DMS114 treated with DMSO at 0.1 percent for 48 hours (cell line): ENCODE data around the gene BTRC.
A peak's percentile ranks its signal among the peaks of the same experiment; 100 is the strongest.
"Not testable (repeated sequence)": the region's sequence is repeated elsewhere in the genome, so short reads cannot be mapped to it uniquely, and the experiment has no call there.

ENCODE experiments used
- DNase-seq: peaks from one replicate; lab custom pipeline; 2025; ENCODE audit not compliant: unreplicated experiment; lab: John Stamatoyannopoulos, UW

Gene BTRC

GRCh38 chr10:101577121-101577871 is 223.3 kb downstream of the BTRC start:
- no peak for DNase-seq

- DNase-seq, result no peak
These were observed 224.2 kb downstream of the BTRC start for GRCh38 chr10:101578192-101578591.

DNA sequence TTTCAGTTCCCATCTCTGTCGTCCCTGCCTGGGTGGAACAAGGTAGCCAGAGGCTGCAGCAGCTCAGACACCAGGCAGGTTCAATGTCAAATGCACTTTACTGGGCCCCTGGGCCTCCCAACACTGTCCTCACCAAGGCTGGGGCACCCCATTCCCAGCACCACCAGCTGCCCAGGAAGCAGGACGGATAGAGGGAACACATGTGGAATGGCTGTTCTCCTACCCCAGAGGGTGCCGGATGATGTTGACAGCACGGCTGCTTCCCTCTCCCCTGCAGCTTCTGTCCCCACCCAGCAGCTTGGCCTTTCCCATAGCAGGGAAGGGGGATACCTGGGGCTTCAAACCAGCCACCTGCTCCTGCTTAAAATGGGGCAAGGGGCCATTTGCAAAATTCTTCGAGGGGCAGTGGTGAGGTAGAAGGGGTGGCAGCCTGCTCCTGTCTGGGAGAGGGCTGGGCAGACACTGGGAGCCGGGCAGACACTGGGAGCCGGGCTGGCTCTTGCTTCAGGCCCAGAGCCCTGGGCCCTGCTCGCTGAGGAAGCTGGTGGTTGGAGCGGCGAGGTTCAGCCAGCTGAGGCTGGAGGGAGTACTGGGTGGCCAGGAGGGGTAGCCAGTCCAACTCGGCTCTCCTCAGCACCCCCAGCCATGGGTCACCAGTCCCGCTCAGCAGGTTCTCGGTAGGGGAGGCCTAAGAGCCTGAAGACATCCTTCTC is 225.0 kb downstream of the BTRC start:
- DNase-seq, result no peak

DNA sequence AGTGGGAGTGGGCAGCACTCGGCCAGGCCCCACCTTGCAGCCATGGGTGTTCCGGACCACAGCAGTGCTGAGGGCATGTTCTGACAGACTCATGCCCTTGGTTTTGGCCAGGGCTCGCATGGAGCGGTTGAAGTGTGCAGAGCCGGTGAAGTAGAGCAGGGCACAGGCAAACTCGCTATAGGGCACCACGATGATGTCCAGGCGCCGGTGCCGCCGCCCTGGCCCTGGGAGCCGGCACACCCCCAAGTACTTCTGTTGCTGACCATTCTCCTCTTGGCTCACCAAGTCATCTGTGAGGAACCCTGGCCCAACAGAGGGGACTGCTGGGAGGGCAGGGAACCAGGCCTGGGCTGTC is 225.5 kb downstream of the BTRC start:
- no peak for DNase-seq

- DNase-seq, result no peak
These were observed 226.8 kb downstream of the BTRC start for GRCh38 chr10:101580486-101581399.

DNA sequence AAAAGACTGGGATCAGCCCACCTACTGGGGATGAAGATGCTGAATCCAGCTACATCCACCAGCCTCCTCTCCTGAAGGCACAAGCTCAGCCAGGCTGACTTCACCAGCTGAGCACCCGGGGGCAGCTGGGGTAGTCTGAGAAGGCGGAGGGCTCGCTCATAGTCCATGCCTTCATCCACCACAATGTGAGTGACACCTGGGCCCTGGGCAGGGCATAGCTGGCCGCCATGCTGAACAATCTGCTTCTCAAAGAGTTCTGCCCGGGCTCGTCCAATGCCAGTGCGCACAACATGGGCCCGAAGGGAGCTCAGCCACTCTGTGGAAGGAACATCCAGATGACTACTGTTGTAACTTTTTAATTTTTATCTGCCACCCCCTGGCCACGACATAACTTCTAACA is 231.9 kb downstream of the BTRC start:
- DNase-seq, result no peak

- DNase-seq, result peak; percentile 97
These were observed 234.0 kb downstream of the BTRC start, which contains the start of the genes DPCD and POLL for GRCh38 chr10:101587725-101588653. TSS of gene DPCD (plus strand) at chr10:101588321. CDS start at chr10:101588337, 16 bp downstream. TSS of gene POLL (minus strand) at chr10:101588257. CDS start at chr10:101587360, 897 bp downstream.

GRCh38 chr10:101588879-101589278 is 234.9 kb downstream of the BTRC start:
- no peak for DNase-seq

DNA sequence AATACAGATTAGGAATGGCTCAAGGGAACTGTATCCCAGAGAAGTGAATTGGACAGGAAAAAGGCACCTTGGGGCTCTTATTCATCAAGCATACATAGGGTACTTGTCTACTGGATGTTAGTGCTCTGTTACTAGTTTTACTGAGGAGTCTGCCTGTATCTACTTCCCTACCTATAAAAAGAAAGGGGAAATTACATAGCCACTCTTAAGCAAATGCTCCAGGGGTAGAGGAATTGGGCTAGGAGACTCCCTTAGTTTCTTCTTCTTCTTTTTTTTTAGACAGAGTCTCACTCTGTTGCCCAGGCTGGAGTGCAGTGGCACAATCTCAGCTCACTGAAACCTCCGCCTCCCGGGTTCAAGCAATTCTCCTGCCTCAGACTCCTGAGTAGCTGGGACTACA is 239.4 kb downstream of the BTRC start:
- DNase-seq, result not testable (repeated sequence)

- DNase-seq, result no peak
These were observed 241.8 kb downstream of the BTRC start for GRCh38 chr10:101595591-101596433.

DNA sequence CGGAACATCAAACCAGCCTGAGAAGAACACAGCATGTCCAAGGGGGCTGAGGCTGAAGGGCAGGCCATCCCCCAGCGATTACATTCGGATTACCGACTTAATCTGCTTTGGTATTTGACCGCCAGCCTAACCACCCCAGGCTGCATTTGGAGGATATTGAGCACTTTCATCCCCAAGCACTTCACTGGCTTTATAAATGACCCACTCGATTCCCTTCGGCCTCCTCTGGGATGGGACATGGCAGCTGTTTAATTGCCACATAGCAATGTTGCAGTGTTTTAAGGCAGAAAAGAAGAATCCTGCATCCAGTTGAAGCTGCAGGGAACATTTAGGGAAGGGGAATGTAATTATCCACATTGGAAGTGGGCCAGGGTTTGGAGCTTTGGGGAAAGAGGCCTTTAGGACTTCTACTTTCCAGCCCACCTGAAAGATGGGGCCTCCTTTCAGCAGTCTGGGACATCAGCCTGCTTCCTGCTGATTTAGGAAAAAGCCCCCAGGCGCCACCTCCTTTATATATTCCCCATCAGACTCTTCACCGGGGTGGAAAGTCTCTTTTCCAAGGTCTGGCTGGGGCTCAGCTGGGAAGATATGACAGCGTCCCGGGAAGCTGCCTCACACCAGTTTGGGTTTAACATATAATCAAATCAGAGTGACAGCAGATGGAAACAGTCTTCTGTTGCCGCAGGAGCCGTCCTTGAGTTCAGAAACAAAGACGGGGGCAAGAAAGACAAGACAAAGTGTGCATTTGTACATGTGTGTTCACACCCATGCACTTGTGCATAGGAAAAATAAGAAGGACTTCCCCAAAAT is 243.3 kb downstream of the BTRC start:
- DNase-seq, result no peak

DNA sequence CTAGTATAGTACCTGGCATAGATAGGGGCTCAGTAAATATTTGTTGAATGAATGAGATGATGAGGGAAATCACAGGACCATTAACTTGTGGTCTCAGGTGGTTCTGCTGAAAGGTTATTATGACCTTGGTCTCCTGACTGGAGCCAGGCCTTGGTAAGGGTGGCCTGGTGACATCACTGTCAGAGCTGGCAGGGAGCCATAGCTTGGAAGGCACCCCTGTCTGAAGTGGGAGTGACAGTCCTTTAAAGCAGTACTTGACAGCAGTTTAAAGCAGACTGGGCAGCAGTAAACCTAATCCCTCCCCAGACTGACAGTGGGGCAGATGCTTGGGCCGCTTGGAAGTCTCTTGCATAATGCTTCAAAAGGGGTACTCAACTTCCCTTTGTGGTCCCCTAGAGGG is 247.6 kb downstream of the BTRC start:
- DNase-seq, result no peak

DNA sequence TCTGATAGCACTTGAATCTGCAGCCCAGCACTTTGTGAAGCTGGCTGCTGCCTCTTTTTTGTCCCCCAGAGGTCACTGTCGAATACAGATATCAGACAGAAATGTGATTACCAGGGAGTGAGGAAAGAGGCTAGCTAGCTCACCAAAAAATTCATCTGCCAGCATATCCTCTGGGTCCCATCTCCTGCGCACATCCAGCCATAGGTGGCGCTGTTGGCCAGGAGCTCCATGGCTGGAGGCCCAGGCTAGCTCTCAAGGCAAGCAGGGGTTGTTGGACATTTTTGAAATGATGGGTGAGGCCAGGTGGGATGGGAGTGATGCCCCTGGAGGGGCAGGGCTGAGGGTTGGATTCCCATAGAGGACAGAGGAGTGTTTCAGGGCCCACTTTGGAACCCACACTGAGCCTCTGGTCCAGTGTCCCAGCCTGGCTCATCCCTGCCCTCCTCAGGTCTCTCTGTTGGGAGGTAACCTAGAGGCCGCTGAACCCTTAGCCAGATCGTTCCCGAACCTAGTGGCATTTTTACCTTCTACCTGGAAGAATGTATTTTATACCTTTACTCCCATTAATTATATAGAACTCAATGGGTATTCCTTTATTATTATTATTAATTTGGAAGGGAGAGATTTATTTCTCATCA is 248.9 kb downstream of the BTRC start:
- DNase-seq, result peak; percentile 60
